Sigmoid colon (tissue), 4 donors: ENCODE results near the gene GIGYF2.

Experiments
- POLR2A ChIP-seq, 2 donors: fragments of 450-650 bp; IDR thresholded peaks; one replicate each; pipeline ENCODE4 v1.6.1; 2016; ENCODE audit warnings: antibody characterized with exemption in 2 of 2, mild to moderate bottlenecking in 2 of 2, moderate library complexity in 2 of 2
- POLR2AphosphoS5 ChIP-seq, 4 donors: sonication (generic); formaldehyde crosslinking; IDR thresholded peaks; one replicate each; pipeline ENCODE4 v1.6.1; 2017; ENCODE audit warnings: antibody characterized with exemption in 4 of 4
- TF ChIP-seq, protein P1 (sequence below), 4 experiments: fragments of 450-650 bp in 3 of 4; fragments of 200-600 bp in 1 of 4; IDR thresholded peaks; one replicate each; pipeline ENCODE4 v1.5.1; 2016 to 2019; ENCODE audit warnings: antibody characterized with exemption in 4 of 4, mild to moderate bottlenecking in 3 of 4, moderate library complexity in 2 of 4

DNA sequence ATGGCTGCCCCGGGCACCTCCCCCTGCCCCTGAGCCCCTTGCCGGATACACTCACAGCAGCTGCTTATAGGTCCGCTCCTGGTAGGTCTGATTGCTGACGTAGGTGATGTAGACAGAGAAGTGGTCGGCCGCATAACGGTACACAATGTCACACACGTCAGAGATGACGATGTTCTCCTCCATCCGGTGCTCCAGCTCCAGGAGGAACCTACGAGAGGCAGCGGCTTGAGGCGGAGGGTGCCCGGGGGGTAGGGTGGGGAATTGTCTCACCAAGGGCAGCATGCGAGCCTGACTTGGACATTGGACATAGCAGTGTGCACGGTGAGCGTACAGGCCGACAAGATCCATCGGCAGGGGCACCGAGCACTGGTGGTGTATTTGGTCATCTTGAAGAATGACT is 195.7 kb downstream of the GIGYF2 start:
- TF ChIP-seq, protein P1, sequence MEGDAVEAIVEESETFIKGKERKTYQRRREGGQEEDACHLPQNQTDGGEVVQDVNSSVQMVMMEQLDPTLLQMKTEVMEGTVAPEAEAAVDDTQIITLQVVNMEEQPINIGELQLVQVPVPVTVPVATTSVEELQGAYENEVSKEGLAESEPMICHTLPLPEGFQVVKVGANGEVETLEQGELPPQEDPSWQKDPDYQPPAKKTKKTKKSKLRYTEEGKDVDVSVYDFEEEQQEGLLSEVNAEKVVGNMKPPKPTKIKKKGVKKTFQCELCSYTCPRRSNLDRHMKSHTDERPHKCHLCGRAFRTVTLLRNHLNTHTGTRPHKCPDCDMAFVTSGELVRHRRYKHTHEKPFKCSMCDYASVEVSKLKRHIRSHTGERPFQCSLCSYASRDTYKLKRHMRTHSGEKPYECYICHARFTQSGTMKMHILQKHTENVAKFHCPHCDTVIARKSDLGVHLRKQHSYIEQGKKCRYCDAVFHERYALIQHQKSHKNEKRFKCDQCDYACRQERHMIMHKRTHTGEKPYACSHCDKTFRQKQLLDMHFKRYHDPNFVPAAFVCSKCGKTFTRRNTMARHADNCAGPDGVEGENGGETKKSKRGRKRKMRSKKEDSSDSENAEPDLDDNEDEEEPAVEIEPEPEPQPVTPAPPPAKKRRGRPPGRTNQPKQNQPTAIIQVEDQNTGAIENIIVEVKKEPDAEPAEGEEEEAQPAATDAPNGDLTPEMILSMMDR (IDR thresholded peaks at IDR 0.05) = no peak
- TF ChIP-seq POLR2A (IDR thresholded peaks at IDR 0.05) = no peak
- no peak for TF ChIP-seq POLR2AphosphoS5 (IDR thresholded peaks at IDR 0.05)
